ENCODE results near the gene UNC13A. TPM values are rescaled to one million over a fixed set of nuclear protein-coding genes. Genes with fewer than 3 reads are reported as not detected.

UNC13A gene
- 1 to 10 TPM; 2.6 to 3.2 TPM for total RNA-seq
- 1.2 TPM for polyA plus RNA-seq (ENCODE audit: insufficient read depth, low read depth, low replicate concordance)
- long read RNA-seq, donor 1 = 0 reads
- long read RNA-seq, donor 2 = 0 reads

DNA sequence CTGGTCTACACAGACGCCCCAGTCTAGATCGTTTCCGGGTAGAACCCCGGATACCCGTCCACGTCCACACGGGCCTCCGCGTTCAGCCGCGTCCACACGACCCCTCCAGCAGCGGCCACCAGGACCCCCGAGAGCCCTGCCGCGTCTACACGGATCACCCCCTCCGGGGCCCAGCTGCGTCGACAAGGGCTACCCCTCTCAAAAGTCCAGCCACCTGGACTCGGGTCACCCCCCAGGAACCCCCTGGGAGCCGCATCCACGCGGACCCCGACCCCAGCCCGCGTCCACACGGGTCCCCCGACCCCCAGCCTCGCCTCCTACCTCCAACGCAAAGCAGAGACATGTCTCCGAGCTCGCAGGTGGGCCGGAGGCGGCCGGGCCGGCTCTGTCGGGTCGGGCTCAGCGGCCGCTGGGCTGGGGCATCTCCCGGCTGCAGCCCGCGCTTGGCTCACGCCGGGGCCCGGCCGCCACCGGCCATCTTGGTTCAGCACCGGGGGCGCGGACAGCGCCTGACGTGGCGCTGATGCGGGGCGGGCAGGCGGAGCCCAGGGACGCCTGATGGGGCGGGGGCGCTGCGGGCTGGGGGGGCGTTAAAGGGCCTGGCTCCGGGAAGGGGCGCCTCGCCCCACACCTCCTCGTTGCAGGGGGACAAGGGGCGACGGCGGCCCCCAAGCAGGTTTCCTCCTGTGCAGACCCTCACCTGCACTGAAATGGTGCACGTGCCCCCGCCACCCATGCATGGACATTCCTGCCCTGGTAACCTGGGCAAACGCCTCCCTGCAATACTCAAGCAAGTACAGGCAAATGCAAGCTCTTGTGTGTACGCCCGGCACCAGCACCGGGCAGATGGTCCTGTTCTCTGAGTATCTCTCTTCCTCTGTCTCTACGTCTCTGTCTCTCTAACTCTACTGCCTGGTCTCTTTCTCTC lies at the start of gene UNC13A:
UNC13A (minus strand) TSS at position 498 of the 928 bp plus-strand sequence; CDS start at position 343, 155 bp downstream.
- Histone ChIP-seq H3K4me3 (peak within 1 kb of the TSS; percentile 26 to 43), H3K27ac (no peak within 1 kb of the TSS), H3K36me3 (ENCODE audit: low read depth, missing control alignments) (no peaks in the 10 kb centered on the region), H3K9me3 (no peaks in the 10 kb centered on the region), H3K27me3 (no peaks in the 10 kb centered on the region), H3K4me1 (peaks cover 16% of the 10 kb centered on the region)
- peak; percentile 74 for DNase-seq
- WGBS, 2 donors = 1 to 3% methylated on average over 48 to 63 of the region's 77 CpGs
- TF ChIP-seq, protein P1, sequence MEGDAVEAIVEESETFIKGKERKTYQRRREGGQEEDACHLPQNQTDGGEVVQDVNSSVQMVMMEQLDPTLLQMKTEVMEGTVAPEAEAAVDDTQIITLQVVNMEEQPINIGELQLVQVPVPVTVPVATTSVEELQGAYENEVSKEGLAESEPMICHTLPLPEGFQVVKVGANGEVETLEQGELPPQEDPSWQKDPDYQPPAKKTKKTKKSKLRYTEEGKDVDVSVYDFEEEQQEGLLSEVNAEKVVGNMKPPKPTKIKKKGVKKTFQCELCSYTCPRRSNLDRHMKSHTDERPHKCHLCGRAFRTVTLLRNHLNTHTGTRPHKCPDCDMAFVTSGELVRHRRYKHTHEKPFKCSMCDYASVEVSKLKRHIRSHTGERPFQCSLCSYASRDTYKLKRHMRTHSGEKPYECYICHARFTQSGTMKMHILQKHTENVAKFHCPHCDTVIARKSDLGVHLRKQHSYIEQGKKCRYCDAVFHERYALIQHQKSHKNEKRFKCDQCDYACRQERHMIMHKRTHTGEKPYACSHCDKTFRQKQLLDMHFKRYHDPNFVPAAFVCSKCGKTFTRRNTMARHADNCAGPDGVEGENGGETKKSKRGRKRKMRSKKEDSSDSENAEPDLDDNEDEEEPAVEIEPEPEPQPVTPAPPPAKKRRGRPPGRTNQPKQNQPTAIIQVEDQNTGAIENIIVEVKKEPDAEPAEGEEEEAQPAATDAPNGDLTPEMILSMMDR (IDR thresholded peaks at IDR 0.05) = no peak
- no peak for TF ChIP-seq POLR2A (IDR thresholded peaks at IDR 0.05)
- intact Hi-C loops (cut with DNase I; ENCODE audit: low total_unique reads) = no loop called here

DNA sequence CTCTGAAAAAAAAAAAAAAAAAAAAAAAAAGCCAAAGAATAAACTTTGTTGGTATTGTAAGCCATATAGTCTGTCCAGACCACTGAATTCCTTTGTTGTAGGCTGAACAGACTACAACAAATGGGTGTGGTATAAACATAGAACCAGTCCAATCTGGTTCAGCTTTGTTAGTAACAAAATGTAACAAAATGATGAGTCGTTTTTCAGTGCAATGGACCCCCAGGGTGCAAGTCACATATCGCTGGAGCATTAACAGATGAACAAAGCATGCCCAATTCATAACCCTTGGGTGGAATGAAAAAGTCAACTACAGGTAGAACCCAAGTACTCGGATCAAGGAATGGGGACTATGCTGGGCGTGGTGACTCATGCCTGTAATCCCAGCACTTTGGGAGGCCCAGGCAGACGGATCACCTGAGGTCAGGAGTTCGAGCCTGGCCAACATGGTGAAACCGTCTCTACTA lies 49.6 kb upstream of the UNC13A start:
- 65 to 66% methylated on average over 7 of the region's 7 CpGs for WGBS, 2 donors
- H3K27me3 ChIP-seq = no peaks in the 10 kb centered on the region
- no peak for DNase-seq
- no peaks in the 10 kb centered on the region for H3K9me3 ChIP-seq
- H3K4me3 ChIP-seq = no peak overlapping the region
- intact Hi-C loops (cut with DNase I; ENCODE audit: low total_unique reads) = no loop called here
- TF ChIP-seq POLR2A (IDR thresholded peaks at IDR 0.05) = no peak
- TF ChIP-seq, protein P1 (IDR thresholded peaks at IDR 0.05) = no peak
- H3K4me1 ChIP-seq = no peaks in the 10 kb centered on the region
- H3K36me3 ChIP-seq (ENCODE audit: low read depth, missing control alignments) = no peaks in the 10 kb centered on the region
- H3K27ac ChIP-seq = no peak overlapping the region

DNA sequence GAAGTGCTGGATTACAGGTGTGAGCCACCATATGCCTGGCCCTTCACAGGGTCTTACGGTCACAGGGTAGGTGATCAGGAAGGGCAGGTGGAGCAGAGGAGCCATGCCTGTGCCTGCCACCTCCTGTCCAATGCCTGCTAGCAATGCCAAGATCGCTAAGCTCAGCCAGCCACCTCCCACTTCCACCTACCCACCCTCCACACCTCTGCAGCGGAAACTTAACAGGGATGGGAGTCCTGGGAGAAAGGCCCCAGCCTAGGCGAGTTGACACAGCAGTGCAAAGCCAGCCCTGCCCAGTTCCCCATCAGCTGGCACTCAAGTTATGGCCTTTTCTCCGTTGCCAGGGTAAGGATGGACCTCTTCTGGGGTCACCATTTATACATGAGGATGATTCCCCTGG lies 47.3 kb upstream of the UNC13A start:
- Histone ChIP-seq H3K36me3 (ENCODE audit: low read depth, missing control alignments) (no peaks in the 10 kb centered on the region), H3K9me3 (no peaks in the 10 kb centered on the region), H3K27ac (no peak overlapping the region), H3K4me3 (no peak overlapping the region), H3K4me1 (no peaks in the 10 kb centered on the region), H3K27me3 (no peaks in the 10 kb centered on the region)
- WGBS, 2 donors = 79 to 89% methylated on average over 4 to 5 of the region's 5 CpGs
- TF ChIP-seq POLR2A (IDR thresholded peaks at IDR 0.05) = no peak
- TF ChIP-seq, protein P1 (IDR thresholded peaks at IDR 0.05) = no peak
- intact Hi-C loops (cut with DNase I; ENCODE audit: low total_unique reads) = no loop called here
- no peak for DNase-seq

DNA sequence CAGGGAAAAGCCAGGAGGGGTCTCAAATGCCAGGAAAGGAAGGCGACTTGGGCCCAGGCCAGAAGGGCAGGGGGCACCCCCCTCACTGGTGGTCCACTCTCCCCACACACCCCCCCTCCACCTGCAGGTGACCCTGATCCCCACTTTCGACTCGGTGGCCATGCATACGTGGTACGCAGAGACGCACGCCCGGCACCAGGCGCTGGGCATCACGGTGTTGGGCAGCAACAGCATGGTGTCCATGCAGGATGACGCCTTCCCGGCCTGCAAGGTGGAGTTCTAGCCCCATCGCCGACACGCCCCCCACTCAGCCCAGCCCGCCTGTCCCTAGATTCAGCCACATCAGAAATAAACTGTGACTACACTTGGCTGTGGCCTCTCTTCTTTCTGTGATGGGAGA lies 46.0 kb upstream of the UNC13A start:
- H3K27ac ChIP-seq = no peak overlapping the region

More for the DNA sequence above, 46.0 kb upstream of the UNC13A start:
- H3K27me3 ChIP-seq = no peaks in the 10 kb centered on the region
- no peaks in the 10 kb centered on the region for H3K9me3 ChIP-seq
- TF ChIP-seq, protein P1 (IDR thresholded peaks at IDR 0.05) = no peak
- TF ChIP-seq POLR2A (IDR thresholded peaks at IDR 0.05) = no peak
- intact Hi-C loops (cut with DNase I; ENCODE audit: low total_unique reads) = no loop called here
- H3K36me3 ChIP-seq (ENCODE audit: low read depth, missing control alignments) = no peaks in the 10 kb centered on the region
- WGBS, 2 donors = 94 to 100% methylated on average over 2 to 12 of the region's 16 CpGs
- no peak overlapping the region for H3K4me3 ChIP-seq
- no peak for DNase-seq
- no peaks in the 10 kb centered on the region for H3K4me1 ChIP-seq
